SU-DHL-6 (cell line): ENCODE data around the gene TPRKB.

ENCODE experiments used
- EZH2phosphoT487 ChIP-seq: fragments of 200-600 bp; sonication (generic), shearing (Covaris generic); conservative IDR thresholded peaks from 2 replicates; pipeline ENCODE4 v1.6.1; 2018; ENCODE audit warnings: mild to moderate bottlenecking, antibody characterized with exemption, low read length, moderate library complexity, mixed read lengths
- TF ChIP-seq, protein P1 (sequence below): fragments of 200-600 bp; sonication (generic); IDR thresholded peaks from one replicate; pipeline ENCODE4 v1.5.1; 2017; ENCODE audit warnings: antibody characterized with exemption, mild to moderate bottlenecking, low read length, moderate library complexity; ENCODE audit not compliant: insufficient read depth, poor library complexity, severe bottlenecking

DNA sequence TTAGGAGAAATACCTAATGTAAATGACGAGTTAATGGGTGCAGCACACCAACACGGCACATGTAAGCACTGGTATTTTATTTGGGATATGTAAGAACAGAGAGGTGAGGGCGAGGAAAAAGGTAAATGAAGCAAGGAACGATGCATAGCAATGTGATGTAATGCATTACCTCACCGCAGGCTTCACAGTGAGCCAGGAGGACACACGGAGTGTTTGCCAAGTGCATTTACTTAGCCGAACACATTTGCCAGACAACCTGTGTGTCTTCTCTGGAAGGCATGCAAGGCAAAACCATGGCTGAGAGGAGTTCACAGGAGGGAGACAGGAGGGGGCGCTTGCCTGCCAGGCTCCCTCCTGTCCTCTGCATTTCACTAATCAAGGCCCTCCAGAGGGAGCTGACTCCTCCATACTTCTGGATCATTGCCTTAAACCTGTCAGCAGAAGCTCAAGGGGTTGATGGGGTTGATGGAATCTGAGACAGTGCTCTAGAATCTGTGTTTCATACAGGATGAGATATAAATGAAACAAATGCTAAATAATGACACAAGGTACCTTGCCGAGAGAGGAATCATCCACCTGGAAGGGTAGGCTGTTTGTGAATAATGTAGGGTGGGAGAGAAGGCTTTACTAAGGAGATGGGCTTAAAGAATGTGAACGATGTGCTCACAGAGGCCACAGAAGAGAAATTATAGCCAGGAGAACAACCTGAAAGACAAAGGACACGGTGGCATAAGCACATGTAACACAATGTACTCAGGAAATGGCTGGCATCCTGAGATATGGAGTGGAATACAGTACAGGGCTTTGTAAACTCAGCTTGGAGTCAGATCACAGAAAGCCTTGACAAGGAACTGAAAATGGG lies 9.1 kb upstream of the TPRKB start:
- TF ChIP-seq, protein P1, sequence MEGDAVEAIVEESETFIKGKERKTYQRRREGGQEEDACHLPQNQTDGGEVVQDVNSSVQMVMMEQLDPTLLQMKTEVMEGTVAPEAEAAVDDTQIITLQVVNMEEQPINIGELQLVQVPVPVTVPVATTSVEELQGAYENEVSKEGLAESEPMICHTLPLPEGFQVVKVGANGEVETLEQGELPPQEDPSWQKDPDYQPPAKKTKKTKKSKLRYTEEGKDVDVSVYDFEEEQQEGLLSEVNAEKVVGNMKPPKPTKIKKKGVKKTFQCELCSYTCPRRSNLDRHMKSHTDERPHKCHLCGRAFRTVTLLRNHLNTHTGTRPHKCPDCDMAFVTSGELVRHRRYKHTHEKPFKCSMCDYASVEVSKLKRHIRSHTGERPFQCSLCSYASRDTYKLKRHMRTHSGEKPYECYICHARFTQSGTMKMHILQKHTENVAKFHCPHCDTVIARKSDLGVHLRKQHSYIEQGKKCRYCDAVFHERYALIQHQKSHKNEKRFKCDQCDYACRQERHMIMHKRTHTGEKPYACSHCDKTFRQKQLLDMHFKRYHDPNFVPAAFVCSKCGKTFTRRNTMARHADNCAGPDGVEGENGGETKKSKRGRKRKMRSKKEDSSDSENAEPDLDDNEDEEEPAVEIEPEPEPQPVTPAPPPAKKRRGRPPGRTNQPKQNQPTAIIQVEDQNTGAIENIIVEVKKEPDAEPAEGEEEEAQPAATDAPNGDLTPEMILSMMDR: no peak
- TF ChIP-seq EZH2phosphoT487: no peak
